Muscle layer of colon (tissue), 2 donors: ENCODE data around the gene SYNE1.
"Not testable (repeated sequence)": the region's sequence is repeated elsewhere in the genome, so short reads cannot be mapped to it uniquely, and the experiment has no call there.

Experiments
- H3K27ac ChIP-seq: one replicate; pipeline ENCODE4 v1.7.0; 2013; ENCODE audit warnings: low read depth, mild to moderate bottlenecking, low read length, moderate library complexity
- H3K27me3 ChIP-seq, 2 donors: one replicate each; pipeline ENCODE4 v1.7.0; 2013; ENCODE audit warnings: low read length in 2 of 2, mild to moderate bottlenecking in 2 of 2; ENCODE audit not compliant: insufficient read depth in 2 of 2, control insufficient read depth in 1 of 2
- H3K36me3 ChIP-seq: one replicate; pipeline ENCODE4 v1.7.0; 2013; ENCODE audit warnings: mild to moderate bottlenecking, low read length; ENCODE audit not compliant: insufficient read depth
- H3K4me1 ChIP-seq: one replicate; pipeline ENCODE4 v1.7.0; 2013; ENCODE audit warnings: mild to moderate bottlenecking, low read length; ENCODE audit not compliant: insufficient read depth
- H3K4me3 ChIP-seq, 2 donors: one replicate each; pipeline ENCODE4 v1.7.0; 2013; ENCODE audit warnings: low read length in 2 of 2, low read depth in 1 of 2, mild to moderate bottlenecking in 1 of 2, moderate library complexity in 1 of 2
- H3K9ac ChIP-seq: one replicate; pipeline ENCODE4 v1.7.0; 2013; ENCODE audit warnings: low read length
- H3K9me3 ChIP-seq: one replicate; pipeline ENCODE4 v1.7.0; 2013; ENCODE audit warnings: mild to moderate bottlenecking, low read length
- donor health status: abdominal sarcoma.
- donor health status: Adenocarcinoma of cecum.

The SYNE1 gene

DNA sequence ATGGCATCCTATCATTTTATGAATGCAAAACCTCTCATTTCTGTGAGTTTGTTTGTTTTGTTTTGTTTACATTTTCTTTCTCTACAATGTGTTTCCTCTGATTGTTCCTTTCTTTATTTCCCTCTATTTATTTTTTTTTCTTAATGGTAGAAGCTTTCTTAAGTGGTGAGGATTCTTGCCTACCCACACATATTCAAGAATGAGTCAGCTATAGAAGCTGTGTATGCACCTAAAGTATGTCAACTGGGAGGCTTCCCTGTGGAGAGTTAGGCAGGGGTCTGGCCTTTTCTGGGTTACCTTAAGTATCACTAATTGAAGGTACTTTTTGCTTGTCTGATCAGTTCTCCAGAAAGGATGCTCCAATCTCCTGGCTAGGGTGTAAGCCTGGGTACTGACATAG is 475.7 kb downstream of the SYNE1 start:
- Histone ChIP-seq H3K4me3 (no peak overlapping the region), H3K27ac (no peak overlapping the region), H3K4me1 (no peaks in the 10 kb centered on the region), H3K27me3 (no peaks in the 10 kb centered on the region), H3K36me3 (peaks cover 15% of the 10 kb centered on the region), H3K9ac (no peak overlapping the region), H3K9me3 (no peaks in the 10 kb centered on the region)

DNA sequence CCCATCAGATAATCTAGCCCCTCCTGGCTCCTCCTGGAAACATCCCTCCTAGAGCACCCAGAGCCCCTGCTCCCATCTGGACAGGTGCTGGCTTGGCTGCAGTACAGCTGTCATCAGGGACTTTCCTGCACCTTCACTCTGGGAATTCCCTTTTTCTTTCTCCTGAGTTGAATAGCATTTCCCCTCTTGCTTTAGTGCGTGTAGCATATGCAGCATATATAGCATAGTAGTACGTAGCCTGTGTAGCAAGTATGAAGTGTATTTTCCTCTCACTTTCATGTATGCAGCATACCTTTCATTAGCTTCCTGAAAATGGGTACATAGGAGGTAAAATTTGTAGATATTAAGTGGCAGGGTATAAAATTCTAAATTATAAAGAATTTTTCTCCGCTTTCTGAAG is 476.8 kb downstream of the SYNE1 start:
- no peak overlapping the region for H3K9ac ChIP-seq
- H3K4me3 ChIP-seq, result no peak overlapping the region
- no peaks in the 10 kb centered on the region for H3K4me1 ChIP-seq
- H3K36me3 ChIP-seq, result peaks cover 18% of the 10 kb centered on the region
- no peaks in the 10 kb centered on the region for H3K9me3 ChIP-seq
- no peak overlapping the region for H3K27ac ChIP-seq
- H3K27me3 ChIP-seq, result no peaks in the 10 kb centered on the region

DNA sequence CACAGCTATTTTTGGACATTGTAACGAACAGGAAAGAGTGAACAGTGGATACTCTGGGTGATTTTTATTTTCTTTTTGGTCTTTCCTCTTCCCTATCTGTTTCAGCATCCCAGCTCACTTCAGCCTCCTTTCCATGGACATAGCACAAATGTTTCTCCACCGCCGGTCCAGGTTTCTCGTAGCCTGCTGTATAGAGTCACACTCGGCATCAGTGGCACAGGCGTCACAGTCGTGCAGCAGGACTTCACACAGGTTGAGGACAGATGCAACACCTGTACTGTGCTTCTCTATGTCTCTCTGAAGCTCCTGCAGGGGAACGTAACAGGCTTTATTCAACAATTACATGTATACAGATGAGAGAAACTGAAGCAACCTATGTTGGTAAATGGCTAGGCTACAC is 481.4 kb downstream of the SYNE1 start:
- no peak overlapping the region for H3K9ac ChIP-seq
- no peaks in the 10 kb centered on the region for H3K9me3 ChIP-seq
- no peaks in the 10 kb centered on the region for H3K4me1 ChIP-seq
- peaks cover 30% of the 10 kb centered on the region for H3K36me3 ChIP-seq
- H3K27me3 ChIP-seq, result no peaks in the 10 kb centered on the region
- no peak overlapping the region for H3K27ac ChIP-seq
- H3K4me3 ChIP-seq, result no peak overlapping the region

DNA sequence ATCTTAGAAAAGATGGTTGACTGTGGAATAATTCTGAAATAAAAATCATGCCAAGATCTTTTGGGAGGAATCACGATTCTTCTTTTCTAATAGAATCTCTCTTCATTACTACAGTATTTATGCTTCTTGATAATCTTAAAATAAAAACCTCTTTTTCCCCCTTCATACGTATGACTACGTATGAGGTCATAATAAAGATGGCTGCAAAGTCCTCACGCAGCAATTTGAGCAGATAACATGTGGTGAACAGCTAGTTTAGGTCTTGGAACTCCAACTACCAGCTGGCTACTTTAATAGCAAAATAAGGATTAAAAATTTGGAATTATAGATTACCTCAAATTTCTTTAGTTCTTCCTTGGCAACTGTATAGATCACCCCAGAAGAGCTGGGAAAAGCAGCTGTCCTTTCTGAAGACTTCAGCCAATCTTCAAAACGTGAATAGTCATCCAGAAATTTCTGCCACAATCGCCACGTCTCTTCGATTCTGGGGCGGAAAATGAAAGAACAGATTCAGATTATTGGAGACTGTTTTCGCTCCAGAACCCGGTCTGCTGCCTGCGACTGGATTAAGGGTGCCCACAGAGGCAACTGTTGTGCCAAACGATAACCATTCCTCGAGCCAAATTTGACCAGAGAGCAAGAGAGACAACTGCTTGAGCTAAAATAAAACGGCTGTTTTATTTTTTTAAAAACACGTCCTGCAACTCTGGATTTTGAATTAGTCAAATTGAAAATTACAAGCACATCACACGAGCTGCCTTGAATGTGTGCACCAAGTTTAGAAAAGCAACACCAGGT is 482.4 kb downstream of the SYNE1 start:
- no peaks in the 10 kb centered on the region for H3K9me3 ChIP-seq
- no peak overlapping the region for H3K4me3 ChIP-seq
- H3K27me3 ChIP-seq, result no peaks in the 10 kb centered on the region
- no peak overlapping the region for H3K27ac ChIP-seq
- no peaks in the 10 kb centered on the region for H3K4me1 ChIP-seq
- no peak overlapping the region for H3K9ac ChIP-seq
- H3K36me3 ChIP-seq, result peaks cover 36% of the 10 kb centered on the region

DNA sequence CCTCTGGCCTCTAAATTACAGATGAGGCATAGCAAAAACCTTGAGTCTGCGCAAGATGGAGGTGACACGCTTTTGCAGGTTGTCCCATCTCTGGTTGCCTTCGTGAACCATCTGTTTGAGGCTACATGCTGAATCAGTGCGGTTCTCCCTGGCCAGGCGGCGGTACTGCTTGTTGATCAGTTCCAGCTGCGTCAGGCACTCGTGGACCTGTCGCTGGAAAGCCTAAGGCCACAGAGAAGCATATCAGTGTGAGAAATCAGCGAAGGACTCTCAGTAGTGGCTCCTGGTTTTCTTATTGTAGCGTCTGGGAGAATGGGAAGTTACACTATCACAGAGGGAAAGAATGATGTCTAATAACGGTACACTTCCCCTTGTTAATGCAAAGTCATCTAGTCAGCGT is 485.2 kb downstream of the SYNE1 start:
- H3K36me3 ChIP-seq, result peaks cover 63% of the 10 kb centered on the region
- no peaks in the 10 kb centered on the region for H3K9me3 ChIP-seq

DNA sequence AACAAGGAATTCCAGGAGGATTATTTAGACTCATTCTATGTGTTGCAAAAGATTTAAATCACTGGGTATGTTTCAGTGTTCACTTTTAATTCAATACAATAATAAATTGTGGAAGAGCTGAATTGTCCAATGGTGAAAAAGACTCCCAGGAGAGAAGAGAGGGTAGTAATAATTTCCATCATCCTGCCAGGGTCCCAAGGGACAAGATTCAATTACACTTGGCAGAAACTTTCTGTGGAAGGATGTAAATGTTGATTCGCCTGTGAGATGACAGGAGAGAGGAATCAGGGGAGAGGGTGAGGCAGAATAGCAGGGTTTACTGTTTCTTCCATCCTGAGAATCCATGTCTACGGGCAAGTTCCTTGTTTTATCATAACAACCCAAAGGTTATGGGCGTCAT is 487.0 kb downstream of the SYNE1 start:
- Histone ChIP-seq H3K9ac (no peak overlapping the region), H3K27ac (no peak overlapping the region), H3K4me3 (no peak overlapping the region), H3K4me1 (no peaks in the 10 kb centered on the region), H3K36me3 (peaks cover 64% of the 10 kb centered on the region), H3K9me3 (no peaks in the 10 kb centered on the region), H3K27me3 (no peaks in the 10 kb centered on the region)

More for the DNA sequence above, 485.2 kb downstream of the SYNE1 start:
- Histone ChIP-seq H3K27me3 (no peaks in the 10 kb centered on the region), H3K27ac (no peak overlapping the region), H3K4me3 (no peak overlapping the region), H3K4me1 (no peaks in the 10 kb centered on the region), H3K9ac (no peak overlapping the region)

DNA sequence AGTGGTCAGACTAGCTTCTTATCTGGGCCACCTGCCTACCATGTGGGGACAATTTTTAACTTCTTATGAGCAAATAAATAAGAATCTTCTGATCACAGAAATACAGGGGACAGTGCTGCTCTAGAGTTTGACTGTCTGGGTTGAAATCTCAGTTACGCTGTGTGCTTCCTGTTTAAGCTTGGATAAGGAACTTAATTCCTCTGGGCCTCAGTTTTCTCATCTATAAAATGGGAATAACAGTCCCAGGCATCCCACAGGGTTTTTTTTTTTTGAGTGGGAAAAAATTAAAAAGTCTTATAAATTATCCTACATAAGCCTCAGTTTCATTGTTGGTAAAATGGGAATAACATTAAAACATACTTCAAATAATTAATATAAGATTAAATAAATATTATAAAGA is 488.8 kb downstream of the SYNE1 start:
- Histone ChIP-seq H3K27ac (no peak overlapping the region), H3K36me3 (peaks cover 64% of the 10 kb centered on the region), H3K27me3 (no peaks in the 10 kb centered on the region), H3K4me3 (no peak overlapping the region), H3K4me1 (no peaks in the 10 kb centered on the region), H3K9ac (no peak overlapping the region), H3K9me3 (no peaks in the 10 kb centered on the region)

DNA sequence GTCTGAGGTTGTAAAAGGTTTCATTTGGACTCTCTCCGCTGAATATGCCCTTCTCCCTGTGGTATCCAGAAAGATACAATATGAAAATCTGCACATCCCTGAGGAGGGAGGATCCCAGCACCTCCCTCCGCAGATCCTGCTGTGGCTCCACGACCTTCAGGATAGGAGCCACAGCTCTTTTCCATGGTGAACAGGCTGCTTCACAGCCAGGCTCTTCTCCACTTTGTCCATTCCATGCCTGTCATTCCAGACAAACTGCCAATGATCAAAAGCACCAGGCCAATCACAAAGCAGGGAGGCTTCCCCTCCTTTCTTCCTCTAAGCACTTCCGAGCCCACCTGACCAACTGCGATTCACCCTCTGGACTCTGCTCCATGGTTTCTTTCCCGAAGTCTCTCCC is 489.9 kb downstream of the SYNE1 start:
- peaks cover 74% of the 10 kb centered on the region for H3K36me3 ChIP-seq
- no peak overlapping the region for H3K27ac ChIP-seq
- no peaks in the 10 kb centered on the region for H3K9me3 ChIP-seq
- no peak overlapping the region for H3K9ac ChIP-seq
- H3K4me3 ChIP-seq, result no peak overlapping the region
- no peaks in the 10 kb centered on the region for H3K4me1 ChIP-seq
- no peaks in the 10 kb centered on the region for H3K27me3 ChIP-seq

DNA sequence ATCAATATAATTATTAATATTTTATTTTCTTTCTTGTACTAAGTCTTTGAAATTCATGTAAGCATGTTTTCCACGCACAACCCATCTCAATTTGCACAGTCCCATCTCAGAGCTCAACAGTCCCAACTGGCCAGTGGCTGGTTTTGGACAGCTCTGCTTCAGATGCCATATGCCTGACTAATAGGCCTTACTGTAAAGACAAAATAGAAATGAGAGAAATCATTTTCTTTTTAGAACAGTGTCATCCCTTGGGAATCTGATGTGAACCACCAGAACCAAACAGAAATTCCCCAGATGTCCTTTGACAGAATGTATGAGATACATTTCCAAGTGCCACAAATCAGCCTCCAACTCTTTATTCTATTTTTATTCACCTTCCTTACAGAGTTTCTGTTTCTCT is 490.8 kb downstream of the SYNE1 start:
- H3K9me3 ChIP-seq, result no peaks in the 10 kb centered on the region
- no peaks in the 10 kb centered on the region for H3K4me1 ChIP-seq
- H3K9ac ChIP-seq, result no peak overlapping the region
- H3K27ac ChIP-seq, result no peak overlapping the region
- H3K27me3 ChIP-seq, result no peaks in the 10 kb centered on the region
- no peak overlapping the region for H3K4me3 ChIP-seq
- H3K36me3 ChIP-seq, result peaks cover 68% of the 10 kb centered on the region

DNA sequence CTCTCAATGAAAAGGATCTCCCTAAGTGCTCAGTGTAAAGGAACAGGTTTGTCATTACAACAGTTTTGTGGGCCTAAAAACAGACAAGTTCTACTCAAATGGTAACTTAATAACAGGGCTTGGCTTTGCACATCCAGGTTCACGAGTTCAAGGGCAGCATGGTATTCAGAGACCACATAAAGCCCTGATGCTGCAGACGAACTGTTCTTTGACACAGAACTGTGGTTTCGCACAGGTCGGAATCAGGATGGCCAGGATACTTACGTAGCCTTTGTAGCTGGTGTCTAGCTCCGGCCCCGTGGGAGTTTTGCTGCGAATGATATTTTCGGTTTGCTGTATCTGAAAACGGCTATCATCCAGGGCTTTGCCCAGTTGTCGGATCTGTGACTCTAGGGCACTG is 493.8 kb downstream of the SYNE1 start:
- no peaks in the 10 kb centered on the region for H3K9me3 ChIP-seq
- H3K4me3 ChIP-seq, result no peak overlapping the region
- H3K9ac ChIP-seq, result no peak overlapping the region
- no peak overlapping the region for H3K27ac ChIP-seq
- H3K27me3 ChIP-seq, result no peaks in the 10 kb centered on the region
- no peaks in the 10 kb centered on the region for H3K4me1 ChIP-seq
- peaks cover 55% of the 10 kb centered on the region for H3K36me3 ChIP-seq

DNA sequence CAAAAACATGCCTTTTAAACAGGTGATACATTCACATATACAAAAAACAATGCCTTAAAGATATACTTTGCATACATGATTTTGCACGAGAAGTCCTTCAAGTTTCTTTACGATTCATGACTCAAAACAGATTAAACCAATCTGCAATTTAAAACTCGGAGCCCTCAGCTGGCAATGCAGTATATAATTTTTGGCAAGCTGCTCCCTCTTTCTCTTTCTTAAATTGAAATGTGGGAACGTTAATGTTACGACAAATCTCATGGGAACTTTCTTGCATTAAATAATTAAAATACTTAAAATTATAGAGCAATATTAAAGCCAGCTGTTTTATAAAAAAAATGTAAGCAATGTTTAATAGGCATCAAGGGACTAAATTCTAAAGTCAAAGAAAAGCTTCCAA is 495.1 kb downstream of the SYNE1 start:
- Histone ChIP-seq H3K36me3 (peaks cover 50% of the 10 kb centered on the region), H3K27ac (no peak overlapping the region), H3K4me3 (no peak overlapping the region), H3K9me3 (no peaks in the 10 kb centered on the region), H3K4me1 (no peaks in the 10 kb centered on the region), H3K9ac (no peak overlapping the region), H3K27me3 (no peaks in the 10 kb centered on the region)

DNA sequence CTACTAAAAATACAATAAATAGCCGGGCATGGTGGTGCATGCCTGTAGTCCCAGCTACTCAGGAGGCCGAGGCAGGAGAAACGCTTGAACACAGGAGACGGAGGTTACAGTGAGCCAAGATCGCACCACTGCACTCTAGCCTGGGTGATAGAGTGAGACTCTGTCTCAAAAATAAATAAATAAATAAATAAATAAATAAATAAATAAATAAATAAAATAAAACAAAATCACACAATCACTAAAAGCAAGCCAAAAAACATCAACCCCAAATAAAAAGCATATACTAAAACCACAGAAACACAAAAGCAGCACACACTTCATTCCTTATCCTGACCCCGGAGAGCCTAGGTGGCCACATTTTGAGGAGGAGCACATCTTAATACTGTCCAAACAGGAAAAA is 498.8 kb downstream of the SYNE1 start:
- not testable (repeated sequence) for H3K9me3 ChIP-seq
- H3K36me3 ChIP-seq, result peaks cover 61% of the 10 kb centered on the region

More for the DNA sequence above, 498.8 kb downstream of the SYNE1 start:
- not testable (repeated sequence) for H3K27ac ChIP-seq, H3K4me1 ChIP-seq, H3K4me3 ChIP-seq, H3K9ac ChIP-seq, H3K27me3 ChIP-seq
